WTC11 (cell line): ENCODE measurements around the gene ZBTB48.

Experiments used
- CBFB ChIP-seq: sonication (generic); formaldehyde crosslinking; IDR thresholded peaks from 2 replicates; pipeline ENCODE4 v1.8.1; 2022; ENCODE audit warnings: mild to moderate bottlenecking, low read depth, missing genetic modification reagents
- CTCF ChIP-seq: fragments of 200-600 bp; IDR thresholded peaks from 2 replicates; pipeline ENCODE4 v1.8.0; 2022; ENCODE audit warnings: antibody characterized with exemption
- ESRRA ChIP-seq: sonication (generic); formaldehyde crosslinking; IDR thresholded peaks from 2 replicates; pipeline ENCODE4 v1.8.1; 2022; ENCODE audit warnings: mild to moderate bottlenecking, missing genetic modification reagents, borderline replicate concordance
- ETV6 ChIP-seq: sonication (generic); formaldehyde crosslinking; IDR thresholded peaks from 2 replicates; pipeline ENCODE4 v1.8.1; 2022; ENCODE audit warnings: mild to moderate bottlenecking, missing genetic modification reagents
- FOXK1 ChIP-seq: sonication (generic); formaldehyde crosslinking; IDR thresholded peaks from 2 replicates; pipeline ENCODE4 v1.8.0; 2022; ENCODE audit warnings: mild to moderate bottlenecking, moderate library complexity, missing genetic modification reagents
- JUN ChIP-seq: sonication (generic); formaldehyde crosslinking; IDR thresholded peaks from 2 replicates; pipeline ENCODE4 v1.8.0; 2023; ENCODE audit warnings: mild to moderate bottlenecking, missing genetic modification reagents
- MAX ChIP-seq: sonication (generic); formaldehyde crosslinking; IDR thresholded peaks from 2 replicates; pipeline ENCODE4 v1.8.0; 2022; ENCODE audit warnings: mild to moderate bottlenecking, missing genetic modification reagents
- MLX ChIP-seq: sonication (generic); formaldehyde crosslinking; IDR thresholded peaks from 2 replicates; pipeline ENCODE4 v1.8.1; 2023; ENCODE audit warnings: mild to moderate bottlenecking, missing genetic modification reagents, moderate library complexity
- NFYB ChIP-seq: sonication (generic); formaldehyde crosslinking; conservative IDR thresholded peaks from 2 replicates; pipeline ENCODE4 v1.8.0; 2022; ENCODE audit warnings: low read depth, missing genetic modification reagents
- USF1 ChIP-seq: sonication (generic); formaldehyde crosslinking; IDR thresholded peaks from 2 replicates; pipeline ENCODE4 v1.8.0; 2022; ENCODE audit warnings: mild to moderate bottlenecking, missing genetic modification reagents
- USF2 ChIP-seq: sonication (generic); formaldehyde crosslinking; IDR thresholded peaks from 2 replicates; pipeline ENCODE4 v1.8.1; 2023; ENCODE audit warnings: mild to moderate bottlenecking, missing genetic modification reagents, moderate library complexity
- ZNF263 ChIP-seq: sonication (generic); formaldehyde crosslinking; IDR thresholded peaks from 2 replicates; pipeline ENCODE4 v1.8.1; 2022; ENCODE audit warnings: low read depth, mild to moderate bottlenecking, moderate library complexity, missing genetic modification reagents
- ZNF396 ChIP-seq: fragments of 250-450 bp; sonication (Bioruptor Pico); IDR thresholded peaks from 2 replicates; pipeline ENCODE4 v1.8.0; 2021; ENCODE audit warnings: mild to moderate bottlenecking, moderate library complexity, borderline replicate concordance
- ZNF512 ChIP-seq: sonication (generic); formaldehyde crosslinking; IDR thresholded peaks from 2 replicates; pipeline ENCODE4 v1.8.1; 2022; ENCODE audit warnings: missing genetic modification reagents, borderline replicate concordance

GRCh38 chr1:6588128-6588892, 8.5 kb downstream of the ZBTB48 start:
- TF ChIP-seq CBFB (CRISPR knock-in tag) (no peak), CTCF (no peak), MAX (CRISPR knock-in tag) (no peak), JUN (CRISPR knock-in tag) (no peak), USF2 (no peak), ZNF396 (no peak), ZNF512 (CRISPR knock-in tag) (no peak), USF1 (CRISPR knock-in tag) (no peak), FOXK1 (CRISPR knock-in tag) (no peak), MLX (CRISPR knock-in tag) (no peak), ETV6 (CRISPR knock-in tag) (no peak), ZNF263 (CRISPR knock-in tag) (no peak), NFYB (CRISPR knock-in tag) (no peak), ESRRA (CRISPR knock-in tag) (no peak)
